ENCODE data around the gene DCP1A. TPM values are rescaled to one million over a fixed set of nuclear protein-coding genes. Genes with fewer than 3 reads are reported as not detected.

DCP1A gene
- polyA plus RNA-seq, 1 experiment = 27.0 TPM

GRCh38 chr3:53242155-53242554, 105.2 kb downstream of the DCP1A start:
- no peak for TF ChIP-seq CTCF (IDR thresholded peaks at IDR 0.05; ENCODE audit: low read depth, low read length)
- H3K9me3 ChIP-seq (ENCODE audit: control insufficient read depth, insufficient read depth, low read length) = no peaks in the 10 kb centered on the region
- no peak for DNase-seq (ENCODE audit: low read depth, low spot score)
- H3K27ac ChIP-seq (ENCODE audit: low read depth, low read length) = peak overlapping the region; percentile 47
- ChIA-PET CTCF (no interaction called here), POLR2A (no interaction called here)
- H3K4me3 ChIP-seq (ENCODE audit: low read depth, low read length) = no peak overlapping the region
- H3K27me3 ChIP-seq (ENCODE audit: control insufficient read depth, insufficient read depth, low read length) = no peaks in the 10 kb centered on the region

- no peaks in the 10 kb centered on the region for H3K27me3 ChIP-seq (ENCODE audit: control insufficient read depth, insufficient read depth, low read length)
- ChIA-PET POLR2A (no interaction called here), CTCF (no interaction called here)
These were observed 106.1 kb downstream of the DCP1A start for GRCh38 chr3:53240989-53241972.

GRCh38 chr3:53239800-53240199, 107.5 kb downstream of the DCP1A start:
- no peak for TF ChIP-seq CTCF (IDR thresholded peaks at IDR 0.05; ENCODE audit: low read depth, low read length)
- CTCF ChIA-PET = no interaction called here
- POLR2A ChIA-PET = no interaction called here

More at GRCh38 chr3:53240989-53241972, 106.1 kb downstream of the DCP1A start:
- Histone ChIP-seq H3K4me3 (ENCODE audit: low read depth, low read length) (no peak overlapping the region), H3K9me3 (ENCODE audit: control insufficient read depth, insufficient read depth, low read length) (no peaks in the 10 kb centered on the region), H3K27ac (ENCODE audit: low read depth, low read length) (peak overlapping the region; percentile 47)
- no peak for DNase-seq (ENCODE audit: low read depth, low spot score)
- no peak for TF ChIP-seq CTCF (IDR thresholded peaks at IDR 0.05; ENCODE audit: low read depth, low read length)

GRCh38 chr3:53238886-53239285, 108.5 kb downstream of the DCP1A start:
- no peak overlapping the region for H3K4me3 ChIP-seq (ENCODE audit: low read depth, low read length)
- POLR2A ChIA-PET = no interaction called here
- TF ChIP-seq CTCF (IDR thresholded peaks at IDR 0.05; ENCODE audit: low read depth, low read length) = no peak
- H3K27ac ChIP-seq (ENCODE audit: low read depth, low read length) = peak overlapping the region; percentile 93
- H3K9me3 ChIP-seq (ENCODE audit: control insufficient read depth, insufficient read depth, low read length) = no peaks in the 10 kb centered on the region
- CTCF ChIA-PET = no interaction called here
- H3K27me3 ChIP-seq (ENCODE audit: control insufficient read depth, insufficient read depth, low read length) = no peaks in the 10 kb centered on the region
- no peak for DNase-seq (ENCODE audit: low read depth, low spot score)

More at GRCh38 chr3:53239800-53240199, 107.5 kb downstream of the DCP1A start:
- Histone ChIP-seq H3K9me3 (ENCODE audit: control insufficient read depth, insufficient read depth, low read length) (no peaks in the 10 kb centered on the region), H3K27ac (ENCODE audit: low read depth, low read length) (peak overlapping the region; percentile 93), H3K4me3 (ENCODE audit: low read depth, low read length) (no peak overlapping the region), H3K27me3 (ENCODE audit: control insufficient read depth, insufficient read depth, low read length) (no peaks in the 10 kb centered on the region)
- no peak for DNase-seq (ENCODE audit: low read depth, low spot score)

Data from AG04450 (cell line).